ENCODE data around the gene C1orf159.

DNA sequence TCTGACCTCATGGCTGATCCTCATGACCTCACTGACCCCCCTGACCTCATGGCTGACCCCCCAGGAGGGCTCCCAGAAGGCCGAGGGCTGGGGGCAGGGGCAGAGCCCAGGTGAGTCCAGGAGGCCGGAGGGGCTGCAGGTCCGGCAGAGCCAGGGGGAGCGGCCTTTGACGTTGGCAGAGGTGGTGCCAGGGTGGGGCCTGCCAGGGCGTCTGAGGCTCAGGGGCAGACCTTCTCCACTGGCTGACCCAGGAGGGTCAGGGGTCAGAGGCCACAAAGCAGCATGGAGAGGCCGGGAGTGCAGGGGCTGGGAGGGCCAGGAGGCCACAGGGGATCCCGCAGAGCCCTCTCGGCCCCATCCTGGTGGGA lies 29.6 kb upstream of the C1orf159 start:
- TF ChIP-seq, protein P1, sequence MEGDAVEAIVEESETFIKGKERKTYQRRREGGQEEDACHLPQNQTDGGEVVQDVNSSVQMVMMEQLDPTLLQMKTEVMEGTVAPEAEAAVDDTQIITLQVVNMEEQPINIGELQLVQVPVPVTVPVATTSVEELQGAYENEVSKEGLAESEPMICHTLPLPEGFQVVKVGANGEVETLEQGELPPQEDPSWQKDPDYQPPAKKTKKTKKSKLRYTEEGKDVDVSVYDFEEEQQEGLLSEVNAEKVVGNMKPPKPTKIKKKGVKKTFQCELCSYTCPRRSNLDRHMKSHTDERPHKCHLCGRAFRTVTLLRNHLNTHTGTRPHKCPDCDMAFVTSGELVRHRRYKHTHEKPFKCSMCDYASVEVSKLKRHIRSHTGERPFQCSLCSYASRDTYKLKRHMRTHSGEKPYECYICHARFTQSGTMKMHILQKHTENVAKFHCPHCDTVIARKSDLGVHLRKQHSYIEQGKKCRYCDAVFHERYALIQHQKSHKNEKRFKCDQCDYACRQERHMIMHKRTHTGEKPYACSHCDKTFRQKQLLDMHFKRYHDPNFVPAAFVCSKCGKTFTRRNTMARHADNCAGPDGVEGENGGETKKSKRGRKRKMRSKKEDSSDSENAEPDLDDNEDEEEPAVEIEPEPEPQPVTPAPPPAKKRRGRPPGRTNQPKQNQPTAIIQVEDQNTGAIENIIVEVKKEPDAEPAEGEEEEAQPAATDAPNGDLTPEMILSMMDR (IDR thresholded peaks at IDR 0.05), result no peak
- TF ChIP-seq EZH2 (IDR thresholded peaks at IDR 0.05; ENCODE audit: borderline replicate concordance, insufficient read depth, low read depth, low read length, poor library complexity, severe bottlenecking), result no peak
